ENCODE measurements around the gene LCE3B. TPM values are rescaled to one million over a fixed set of nuclear protein-coding genes. Genes with fewer than 3 reads are reported as not detected.

Gene LCE3B
- total RNA-seq, 1 experiment from 2014 or later = not detected

DNA sequence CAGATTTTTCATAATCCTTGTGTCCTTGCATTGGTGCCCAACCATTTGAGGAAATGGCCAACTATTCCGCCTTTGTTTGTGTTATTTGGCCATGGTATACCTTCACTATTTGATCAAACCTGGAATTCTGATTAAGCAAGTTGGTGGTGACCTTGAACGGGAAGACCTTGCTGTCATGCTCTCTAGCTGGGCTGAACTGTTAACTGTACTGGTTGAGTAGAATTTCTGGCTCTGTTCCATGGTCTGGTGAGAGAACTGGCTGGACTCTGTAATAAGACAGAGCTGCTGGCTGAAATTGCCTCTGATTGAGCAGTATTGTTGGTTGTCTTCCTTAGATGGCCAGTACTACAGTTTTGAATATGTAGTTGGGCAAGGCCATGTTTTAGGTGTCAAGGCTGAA is 16.6 kb upstream of the LCE3B start:
- H3K9me3 Mint-ChIP-seq (ENCODE audit: low read depth, unreplicated experiment) = no peaks in the 10 kb centered on the region
- intact Hi-C loops (cut with micrococcal nuclease; ENCODE audit: unreplicated experiment) = no loop called here
- H3K27me3 Mint-ChIP-seq (ENCODE audit: unreplicated experiment) = peaks cover 70% of the 10 kb centered on the region
- no peak overlapping the region for H3K27ac Mint-ChIP-seq (ENCODE audit: unreplicated experiment)
- no peak for DNase-seq
- H3K4me3 Mint-ChIP-seq (ENCODE audit: low read depth, unreplicated experiment) = no peak overlapping the region
- no peaks in the 10 kb centered on the region for H3K36me3 Mint-ChIP-seq (ENCODE audit: insufficient read depth, unreplicated experiment)
- CTCF ChIA-PET = no interaction called here
- TF ChIP-seq, protein P1, sequence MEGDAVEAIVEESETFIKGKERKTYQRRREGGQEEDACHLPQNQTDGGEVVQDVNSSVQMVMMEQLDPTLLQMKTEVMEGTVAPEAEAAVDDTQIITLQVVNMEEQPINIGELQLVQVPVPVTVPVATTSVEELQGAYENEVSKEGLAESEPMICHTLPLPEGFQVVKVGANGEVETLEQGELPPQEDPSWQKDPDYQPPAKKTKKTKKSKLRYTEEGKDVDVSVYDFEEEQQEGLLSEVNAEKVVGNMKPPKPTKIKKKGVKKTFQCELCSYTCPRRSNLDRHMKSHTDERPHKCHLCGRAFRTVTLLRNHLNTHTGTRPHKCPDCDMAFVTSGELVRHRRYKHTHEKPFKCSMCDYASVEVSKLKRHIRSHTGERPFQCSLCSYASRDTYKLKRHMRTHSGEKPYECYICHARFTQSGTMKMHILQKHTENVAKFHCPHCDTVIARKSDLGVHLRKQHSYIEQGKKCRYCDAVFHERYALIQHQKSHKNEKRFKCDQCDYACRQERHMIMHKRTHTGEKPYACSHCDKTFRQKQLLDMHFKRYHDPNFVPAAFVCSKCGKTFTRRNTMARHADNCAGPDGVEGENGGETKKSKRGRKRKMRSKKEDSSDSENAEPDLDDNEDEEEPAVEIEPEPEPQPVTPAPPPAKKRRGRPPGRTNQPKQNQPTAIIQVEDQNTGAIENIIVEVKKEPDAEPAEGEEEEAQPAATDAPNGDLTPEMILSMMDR (IDR thresholded peaks at IDR 0.05; ENCODE audit: unreplicated experiment) = no peak
- H3K4me1 Mint-ChIP-seq (ENCODE audit: low read depth, unreplicated experiment) = no peaks in the 10 kb centered on the region
- BruUV-seq (replicated peaks) = no TSS peak

DNA sequence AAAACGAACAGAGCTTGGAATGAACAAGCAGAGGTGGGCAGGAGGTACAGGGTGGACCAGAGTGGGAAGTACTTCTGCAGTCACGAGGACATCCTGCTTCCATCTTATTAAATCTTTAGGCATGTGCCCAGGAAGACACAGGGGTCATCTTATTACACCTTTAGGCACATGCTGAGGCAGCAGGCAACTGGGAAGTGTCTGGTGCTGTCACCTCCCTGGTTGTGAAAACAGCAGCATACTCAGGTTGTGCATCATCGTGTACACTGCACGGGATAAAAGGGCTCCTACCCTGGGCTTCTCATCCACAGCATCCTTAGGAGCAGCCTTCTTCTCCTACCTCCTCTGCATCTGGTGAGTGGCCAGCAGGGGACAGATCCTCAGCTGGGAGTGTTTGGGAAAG is 13.7 kb upstream of the LCE3B start, which contains the start of gene LCE3C:
Gene LCE3C, plus strand, starts transcription at position 301 of the 400 bp plus-strand sequence. CDS start 498 bp downstream, outside the sequence.
- DNase-seq = no peak
- Mint-ChIP-seq H3K9me3 (ENCODE audit: low read depth, unreplicated experiment) (no peaks in the 10 kb centered on the region), H3K4me3 (ENCODE audit: low read depth, unreplicated experiment) (no peak within 1 kb of the TSS), H3K27ac (ENCODE audit: unreplicated experiment) (no peak within 1 kb of the TSS), H3K36me3 (ENCODE audit: insufficient read depth, unreplicated experiment) (no peaks in the 10 kb centered on the region), H3K4me1 (ENCODE audit: low read depth, unreplicated experiment) (no peaks in the 10 kb centered on the region), H3K27me3 (ENCODE audit: unreplicated experiment) (peaks cover 86% of the 10 kb centered on the region)
- CTCF ChIA-PET = interaction anchor here (0.7 kb wide), 1 partner anchor 14 kb away, joined by 3 read pairs; no protein-coding TSS in a partner anchor
- intact Hi-C loops (cut with micrococcal nuclease; ENCODE audit: unreplicated experiment) = no loop called here
- no TSS peak for BruUV-seq (replicated peaks)
- TF ChIP-seq, protein P1 (IDR thresholded peaks at IDR 0.05; ENCODE audit: unreplicated experiment) = no peak

DNA sequence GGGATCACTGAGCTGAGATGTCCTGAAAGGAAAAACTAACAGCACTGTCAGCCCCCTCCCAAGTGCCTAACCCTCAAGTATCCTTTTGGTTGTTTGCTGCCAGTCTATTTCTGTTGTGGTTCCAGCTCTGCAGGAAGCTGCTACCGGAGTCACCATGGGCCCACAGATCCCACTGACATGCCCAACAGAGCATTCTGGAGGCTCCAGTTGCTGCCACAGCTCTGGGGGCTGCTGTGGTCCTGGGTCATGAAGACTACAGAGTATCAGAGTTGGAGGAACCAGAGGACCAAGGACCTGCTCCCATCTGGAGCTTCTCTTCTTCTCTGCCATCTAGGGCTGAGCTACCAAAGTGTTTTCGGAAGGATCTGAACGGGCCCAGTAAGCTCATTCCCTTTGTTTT is 8.4 kb downstream of the LCE3B start:
- Mint-ChIP-seq H3K4me1 (ENCODE audit: low read depth, unreplicated experiment) (no peaks in the 10 kb centered on the region), H3K9me3 (ENCODE audit: low read depth, unreplicated experiment) (no peaks in the 10 kb centered on the region), H3K27ac (ENCODE audit: unreplicated experiment) (no peak overlapping the region), H3K27me3 (ENCODE audit: unreplicated experiment) (peaks cover 67% of the 10 kb centered on the region), H3K4me3 (ENCODE audit: low read depth, unreplicated experiment) (no peak overlapping the region), H3K36me3 (ENCODE audit: insufficient read depth, unreplicated experiment) (no peaks in the 10 kb centered on the region)
- BruUV-seq (replicated peaks) = no TSS peak
- CTCF ChIA-PET = interaction anchor here (0.6 to 1.2 kb wide), 4 partner anchors 10 to 1082 kb away, joined by 3 read pairs; a partner anchor contains a TSS
- DNase-seq = no peak
- intact Hi-C loops (cut with micrococcal nuclease; ENCODE audit: unreplicated experiment) = no loop called here
- TF ChIP-seq, protein P1 (IDR thresholded peaks at IDR 0.05; ENCODE audit: unreplicated experiment) = no peak

DNA sequence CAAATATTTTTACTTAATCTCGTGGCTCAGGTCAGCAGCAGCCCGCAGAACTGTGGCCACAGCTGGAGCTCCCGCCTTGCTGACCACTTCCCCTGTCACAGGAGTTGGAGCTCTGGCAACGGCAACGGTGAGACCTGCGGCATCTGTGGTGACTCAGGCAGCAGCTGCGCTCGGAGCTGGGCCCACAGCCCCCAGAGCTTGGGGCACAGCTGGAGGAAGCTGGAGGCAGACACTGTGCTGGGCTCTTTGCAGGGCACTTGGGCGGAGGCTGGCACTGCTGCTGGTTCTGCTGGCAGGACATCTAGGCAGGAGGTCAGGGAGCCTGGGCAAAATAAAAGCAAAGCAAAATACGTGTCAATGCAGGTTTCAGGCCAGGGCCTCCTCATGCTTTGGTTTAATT is 9.2 kb downstream of the LCE3B start, which contains the start of gene LCE3A:
Gene LCE3A, minus strand, starts transcription at position 301 of the 400 bp plus-strand sequence. Its CDS starts 0 bp downstream, at position 301.
- no TSS peak for BruUV-seq (replicated peaks)
- DNase-seq = no peak
- TF ChIP-seq, protein P1 (IDR thresholded peaks at IDR 0.05; ENCODE audit: unreplicated experiment) = no peak
- H3K27ac Mint-ChIP-seq (ENCODE audit: unreplicated experiment) = no peak within 1 kb of the TSS
- no peaks in the 10 kb centered on the region for H3K4me1 Mint-ChIP-seq (ENCODE audit: low read depth, unreplicated experiment)
- H3K9me3 Mint-ChIP-seq (ENCODE audit: low read depth, unreplicated experiment) = no peaks in the 10 kb centered on the region
- H3K27me3 Mint-ChIP-seq (ENCODE audit: unreplicated experiment) = peaks cover 75% of the 10 kb centered on the region
- intact Hi-C loops (cut with micrococcal nuclease; ENCODE audit: unreplicated experiment) = no loop called here
- H3K4me3 Mint-ChIP-seq (ENCODE audit: low read depth, unreplicated experiment) = no peak within 1 kb of the TSS
- CTCF ChIA-PET = interaction anchor here (0.7 to 1.2 kb wide), 2 partner anchors 9 to 97 kb away, joined by 3 read pairs; a partner anchor contains a TSS
- H3K36me3 Mint-ChIP-seq (ENCODE audit: insufficient read depth, unreplicated experiment) = no peaks in the 10 kb centered on the region

Data from Calu3 (cell line).